HEK293T (cell line): ENCODE measurements around the gene PHF20.

Experiments used
- FOXA1 ChIP-seq: fragments of 450-650 bp; IDR thresholded peaks from 2 replicates; pipeline ENCODE4 v1.6.1; 2016; ENCODE audit warnings: mild to moderate bottlenecking
- FOXK2 ChIP-seq: fragments of 450-650 bp; IDR thresholded peaks from 2 replicates; pipeline ENCODE4 v1.6.1; 2016; ENCODE audit warnings: mild to moderate bottlenecking
- FOXM1 ChIP-seq: fragments of 450-650 bp; IDR thresholded peaks from 2 replicates; pipeline ENCODE4 v1.6.1; 2017; ENCODE audit warnings: mild to moderate bottlenecking, borderline replicate concordance
- PKNOX1 ChIP-seq: fragments of 450-650 bp; IDR thresholded peaks from 2 replicates; pipeline ENCODE4 v1.6.1; 2016
- SP1 ChIP-seq: fragments of 450-650 bp; IDR thresholded peaks from 2 replicates; pipeline ENCODE4 v1.6.1; 2017
- TARDBP ChIP-seq: fragments of 450-650 bp; IDR thresholded peaks from 2 replicates; pipeline ENCODE4 v1.6.1; 2016

GRCh38 chr20:35806075-35806474 lies 34.3 kb downstream of the PHF20 start:
- TF ChIP-seq PKNOX1: no peak
- TF ChIP-seq SP1: no peak
- TF ChIP-seq TARDBP: no peak
- no peak for TF ChIP-seq FOXM1
- TF ChIP-seq FOXA1: no peak
- no peak for TF ChIP-seq FOXK2
